Activated CD4-positive, alpha-beta T cell treated with anti-CD3 and anti-CD28 coated beads, Interleukin-2, amount 50 U/mL, for 48 hours (primary cell): Measurements from ENCODE around the gene AMY2B.
"Not testable (repeated sequence)": the region's sequence is repeated elsewhere in the genome, so short reads cannot be mapped to it uniquely, and the experiment has no call there.

Experiments used
- DNase-seq, 2 experiments: peaks; one replicate each; pipeline ENCODE4 v3.0.0-alpha.2; 2020

The AMY2B gene

GRCh38 chr1:103571289-103571688, at the start of gene AMY2B:
Gene AMY2B (plus strand): TSS chr1:103571589. CDS start chr1:103571603, 14 bp downstream.
- not testable (repeated sequence) for DNase-seq

- no peak for DNase-seq
These were observed 48.0 kb upstream of the AMY2B start for GRCh38 chr1:103523346-103523745.

DNA sequence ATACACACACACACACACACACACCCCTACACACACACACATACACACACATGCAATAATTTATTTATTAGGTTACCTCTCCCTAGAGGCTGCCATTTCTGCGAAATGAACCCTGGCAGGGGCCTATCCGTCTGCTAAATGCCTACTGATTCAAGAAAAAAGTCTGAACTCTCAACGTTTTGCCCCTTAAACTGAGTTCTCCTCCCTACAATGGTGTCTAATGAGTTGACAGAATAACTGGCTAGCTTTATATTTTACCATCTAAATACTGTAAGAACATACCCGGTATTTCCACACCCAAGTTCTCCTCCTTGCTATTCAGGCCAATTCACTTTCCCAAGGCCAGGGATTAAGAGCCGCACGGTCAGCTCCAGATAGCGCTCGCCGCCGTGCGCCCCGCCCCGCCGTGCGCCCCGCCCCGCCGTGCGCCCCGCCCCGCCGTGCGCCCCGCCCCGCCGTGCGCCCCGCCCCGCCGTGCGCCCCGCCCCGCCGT, 46.2 kb upstream of the AMY2B start:
- DNase-seq = no peak

- peak; percentile 80 to 81 for DNase-seq
These were observed 45.5 kb upstream of the AMY2B start, which contains the start of gene RNPC3 for GRCh38 chr1:103525607-103526507. Gene RNPC3 (plus strand): TSS chr1:103525699. CDS start chr1:103526071, 372 bp downstream.

GRCh38 chr1:103527331-103527730, 44.1 kb upstream of the AMY2B start:
- DNase-seq = no peak

- peak; percentile 69 to 75 for DNase-seq
These were observed 41.6 kb upstream of the AMY2B start for GRCh38 chr1:103529746-103530145.

DNA sequence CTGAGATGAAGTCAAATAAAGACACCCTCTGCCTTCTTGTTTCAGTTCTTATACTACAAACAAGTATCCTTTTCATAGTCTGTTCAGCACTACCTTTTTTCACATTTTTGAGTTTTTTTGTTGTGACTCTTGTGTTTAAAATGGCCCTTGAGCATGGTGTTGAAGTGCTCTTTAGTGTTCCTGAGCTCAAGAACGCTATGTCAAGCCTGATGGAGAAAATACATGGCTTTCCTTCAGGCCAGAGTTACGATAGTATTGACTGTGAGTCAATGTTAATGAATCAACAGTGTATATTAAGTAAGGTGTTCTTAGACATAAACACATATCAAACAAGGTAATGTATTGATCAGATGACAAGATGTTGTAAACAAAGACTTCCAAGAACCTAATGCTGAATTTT, 33.2 kb upstream of the AMY2B start:
- no peak for DNase-seq

GRCh38 chr1:103541431-103541830, 30.0 kb upstream of the AMY2B start:
- no peak for DNase-seq

DNA sequence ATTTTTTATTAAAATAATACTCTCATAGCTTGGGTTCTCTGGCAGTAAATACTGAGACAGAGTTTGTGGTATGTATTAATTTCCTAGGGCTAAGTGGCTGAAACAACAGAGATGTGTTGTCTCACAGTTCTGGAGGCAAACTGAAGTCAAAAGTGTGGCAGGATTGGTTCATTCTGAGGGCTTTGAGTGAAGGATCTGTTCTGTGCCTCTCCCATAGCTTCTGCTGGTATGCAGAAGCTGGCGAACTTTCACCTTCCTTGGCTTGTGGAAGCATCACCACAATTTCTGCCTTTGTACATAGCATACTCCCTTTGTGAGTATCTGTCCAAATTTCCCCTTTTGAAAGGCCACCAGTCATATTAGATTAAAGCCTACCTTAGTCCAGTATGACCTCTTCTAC, 24.9 kb upstream of the AMY2B start:
- no peak for DNase-seq

GRCh38 chr1:103547840-103548239, 23.5 kb upstream of the AMY2B start:
- no peak for DNase-seq

GRCh38 chr1:103560427-103560826, 11.0 kb upstream of the AMY2B start:
- no peak for DNase-seq

DNA sequence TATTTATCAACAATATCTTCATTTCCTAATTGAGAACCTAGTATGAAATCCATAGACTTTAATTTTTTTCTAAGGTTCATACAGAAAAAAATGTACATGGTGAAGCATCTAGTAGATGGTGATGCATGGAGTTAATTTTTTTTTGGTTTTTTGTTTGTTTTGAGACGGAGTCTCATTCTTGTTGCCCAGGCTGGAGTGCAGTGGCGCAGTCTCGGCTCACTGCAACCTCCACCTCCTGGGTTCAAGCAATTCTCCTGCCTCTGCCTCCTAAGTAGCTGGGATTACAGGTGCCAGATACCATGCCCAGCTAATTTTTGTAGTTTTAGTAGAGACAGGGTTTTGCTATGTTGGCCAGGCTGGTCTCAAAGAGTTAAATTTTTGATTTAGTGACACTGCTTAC, 10.3 kb upstream of the AMY2B start:
- not testable (repeated sequence) for DNase-seq

GRCh38 chr1:103561643-103562395, 9.6 kb upstream of the AMY2B start:
- no peak for DNase-seq

- no peak for DNase-seq
These were observed 8.3 kb upstream of the AMY2B start for GRCh38 chr1:103563056-103563455.

GRCh38 chr1:103569493-103569892, 1.9 kb upstream of the AMY2B start:
- DNase-seq = no peak

DNA sequence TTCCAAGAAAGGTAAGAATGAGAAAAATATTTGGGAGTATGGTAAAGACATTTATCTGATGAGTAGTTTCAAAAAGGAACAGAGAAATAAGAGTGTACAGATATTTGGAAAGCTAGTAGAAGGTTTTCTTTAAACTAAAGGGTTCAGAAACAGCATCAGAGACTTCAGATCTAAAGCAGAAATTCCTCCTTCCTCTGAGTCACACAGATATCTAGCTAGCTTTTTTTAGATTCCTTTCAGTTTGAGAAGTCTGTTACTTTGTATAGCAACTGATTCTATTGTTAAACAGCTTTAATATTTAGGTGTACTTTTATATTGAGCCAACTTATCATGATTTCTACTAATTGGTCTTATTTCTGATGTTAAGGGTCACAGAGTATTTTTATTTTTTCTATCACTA, 4.7 kb downstream of the AMY2B start:
- no peak for DNase-seq

GRCh38 chr1:103576784-103577183, 5.4 kb downstream of the AMY2B start:
- not testable (repeated sequence) for DNase-seq

DNA sequence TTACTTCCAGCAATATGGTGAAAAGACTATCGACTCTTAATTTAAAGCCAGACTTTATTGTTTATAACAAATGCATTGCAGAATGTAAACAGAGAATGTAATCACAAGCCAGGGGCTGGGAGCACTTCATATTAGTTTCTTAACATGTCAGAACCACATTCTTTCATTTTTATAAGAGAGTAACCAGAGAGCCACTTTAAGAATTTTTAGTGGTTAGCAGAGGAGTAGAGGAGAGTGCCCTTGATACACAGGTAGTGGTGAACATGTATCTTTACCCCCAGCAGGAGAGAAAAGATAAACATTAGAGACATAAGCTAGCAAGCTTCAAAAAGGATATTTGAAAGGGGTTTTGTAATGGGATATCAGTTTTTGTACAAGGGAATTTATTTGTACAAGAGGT, 11.1 kb downstream of the AMY2B start:
- DNase-seq = no peak

DNA sequence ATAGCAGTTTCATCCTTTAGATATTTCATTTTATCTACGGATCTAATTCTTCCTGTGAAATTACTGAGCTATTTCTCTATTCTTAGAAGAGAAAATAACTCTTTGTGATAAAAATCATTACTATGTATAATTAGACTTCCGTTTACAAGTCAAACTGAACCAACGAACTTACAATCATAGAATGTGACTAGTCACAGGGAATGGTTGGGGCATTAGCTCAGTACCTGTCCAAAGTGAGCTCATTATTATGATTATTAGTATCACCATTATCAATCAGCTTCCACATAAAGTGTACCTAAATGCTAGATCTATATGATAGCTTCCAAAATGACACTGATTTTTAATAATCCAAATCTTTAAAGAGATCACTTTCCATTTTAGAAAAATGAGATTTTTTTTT, 12.5 kb downstream of the AMY2B start:
- DNase-seq = no peak

DNA sequence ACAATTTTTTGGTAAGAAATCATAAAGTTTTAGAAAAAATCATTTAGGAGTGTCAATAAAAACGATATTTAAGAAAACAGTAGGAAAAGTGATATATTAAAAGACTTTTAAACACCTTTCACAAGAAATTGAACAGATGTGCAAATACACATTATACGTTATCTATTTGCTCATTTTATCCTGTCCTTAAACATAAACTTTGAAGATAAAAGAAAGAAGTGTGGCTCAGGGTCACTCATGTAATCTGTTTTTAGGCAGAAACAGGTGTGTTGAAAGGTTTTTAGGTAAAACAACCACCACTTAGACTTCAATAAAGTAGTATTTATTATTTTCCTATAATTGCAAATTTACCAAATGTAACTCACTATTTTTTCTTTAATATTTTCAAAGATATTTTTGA, 13.1 kb downstream of the AMY2B start:
- DNase-seq = no peak

DNA sequence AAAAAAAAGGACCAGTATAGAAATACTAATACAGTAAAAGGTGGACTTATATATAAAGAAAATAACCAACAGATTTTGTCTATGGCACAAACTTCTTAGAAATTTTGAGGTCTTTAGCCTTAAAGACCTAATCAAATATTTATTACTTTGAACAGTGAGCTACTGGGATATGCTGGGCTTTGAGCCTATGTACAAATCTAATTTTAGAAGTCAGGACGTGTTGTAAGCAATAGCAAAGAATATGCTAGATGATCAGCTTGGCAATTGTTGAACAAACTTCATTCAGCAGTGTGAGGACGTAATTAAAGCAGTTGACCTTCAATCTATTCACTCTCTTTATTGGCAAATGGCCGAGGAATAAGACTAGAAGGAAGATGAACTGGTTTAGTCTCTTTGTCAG, 31.4 kb downstream of the AMY2B start:
- not testable (repeated sequence) for DNase-seq

- DNase-seq = no peak
These were observed 45.0 kb downstream of the AMY2B start for GRCh38 chr1:103616362-103616761.

DNA sequence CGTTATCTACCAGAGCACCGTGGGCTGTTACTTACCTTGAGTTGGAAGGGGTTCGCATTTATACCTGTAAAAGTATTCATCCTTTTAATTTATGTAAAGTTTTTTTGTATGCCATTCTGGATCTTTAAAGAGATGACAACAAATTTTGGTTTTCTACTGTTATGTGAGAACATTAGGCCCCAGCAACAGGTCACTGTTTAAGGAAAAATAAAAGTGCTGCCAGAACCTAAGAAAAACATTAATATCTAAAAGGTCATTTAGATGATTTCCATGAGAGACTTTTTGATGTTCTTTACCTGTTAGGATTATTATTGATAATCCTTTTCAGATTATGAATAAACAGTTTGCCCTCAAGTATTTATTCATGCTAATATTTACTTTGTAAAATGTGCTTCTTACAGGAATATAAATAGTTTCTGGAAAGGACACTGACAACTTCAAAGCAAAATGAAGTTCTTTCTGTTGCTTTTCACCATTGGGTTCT, 45.6 kb downstream of the AMY2B start, which contains the start of gene AMY2A:
Gene AMY2A, plus strand, starts transcription at position 434 of the 484 bp plus-strand sequence. Its CDS starts 14 bp downstream, at position 448.
- not testable (repeated sequence) for DNase-seq
